CD4-positive, alpha-beta T cell treated with Interleukin-15 for 4 hours (primary cell): Measurements from ENCODE around the gene DNMT3A.
"Not testable (repeated sequence)": the region's sequence is repeated elsewhere in the genome, so short reads cannot be mapped to it uniquely, and the experiment has no call there.

Source experiments
- DNase-seq: peaks from one replicate; pipeline ENCODE4 v3.0.0-alpha.2; 2020; ENCODE audit warnings: low spot score

DNMT3A gene

GRCh38 chr2:25234738-25235137 is 107.0 kb downstream of the DNMT3A start:
- no peak for DNase-seq

- DNase-seq, result no peak
Observed at GRCh38 chr2:25233916-25234605, 107.7 kb downstream of the DNMT3A start.

- no peak for DNase-seq
Observed at GRCh38 chr2:25232248-25232825, 109.4 kb downstream of the DNMT3A start.

- DNase-seq, result no peak
Observed at GRCh38 chr2:25230948-25231311, 110.8 kb downstream of the DNMT3A start.

GRCh38 chr2:25230198-25230947 is 111.4 kb downstream of the DNMT3A start:
- DNase-seq, result no peak

- DNase-seq, result no peak
Observed at GRCh38 chr2:25229279-25230197, 112.2 kb downstream of the DNMT3A start.

GRCh38 chr2:25228848-25229278 is 112.9 kb downstream of the DNMT3A start:
- peak; percentile 31 for DNase-seq

- DNase-seq, result no peak
Observed at GRCh38 chr2:25227576-25227975, 114.1 kb downstream of the DNMT3A start.

- DNase-seq, result no peak
Observed at GRCh38 chr2:25226827-25227226, 114.9 kb downstream of the DNMT3A start.

GRCh38 chr2:25222477-25223121 is 119.1 kb downstream of the DNMT3A start:
- no peak for DNase-seq

GRCh38 chr2:25221579-25221978 is 120.1 kb downstream of the DNMT3A start:
- no peak for DNase-seq

GRCh38 chr2:25220313-25220712 is 121.4 kb downstream of the DNMT3A start:
- no peak for DNase-seq

GRCh38 chr2:25219621-25220020 is 122.1 kb downstream of the DNMT3A start:
- no peak for DNase-seq

GRCh38 chr2:25218100-25218499 is 123.6 kb downstream of the DNMT3A start:
- DNase-seq, result no peak

- peak; percentile 84 for DNase-seq
Observed at GRCh38 chr2:25215948-25216679, 125.6 kb downstream of the DNMT3A start.

- no peak for DNase-seq
Observed at GRCh38 chr2:25215232-25215631, 126.5 kb downstream of the DNMT3A start.

GRCh38 chr2:25213229-25213628 is 128.5 kb downstream of the DNMT3A start:
- no peak for DNase-seq

GRCh38 chr2:25210923-25211322 is 130.8 kb downstream of the DNMT3A start:
- not testable (repeated sequence) for DNase-seq

GRCh38 chr2:25207078-25207545 is 134.6 kb downstream of the DNMT3A start:
- DNase-seq, result no peak

GRCh38 chr2:25204190-25204838 is 137.4 kb downstream of the DNMT3A start:
- DNase-seq, result peak; percentile 22
